Activated T-helper 1 cell treated with Interleukin-2 at 50 U/mL for 16 hours (primary cell): ENCODE measurements around the gene SPINDOC.
A peak's percentile ranks its signal among the peaks of the same experiment; 100 is the strongest.

ENCODE experiments used
- DNase-seq: peaks from one replicate; pipeline ENCODE4 v3.0.0-alpha.2; 2020; ENCODE audit warnings: low read depth

The SPINDOC gene

DNA sequence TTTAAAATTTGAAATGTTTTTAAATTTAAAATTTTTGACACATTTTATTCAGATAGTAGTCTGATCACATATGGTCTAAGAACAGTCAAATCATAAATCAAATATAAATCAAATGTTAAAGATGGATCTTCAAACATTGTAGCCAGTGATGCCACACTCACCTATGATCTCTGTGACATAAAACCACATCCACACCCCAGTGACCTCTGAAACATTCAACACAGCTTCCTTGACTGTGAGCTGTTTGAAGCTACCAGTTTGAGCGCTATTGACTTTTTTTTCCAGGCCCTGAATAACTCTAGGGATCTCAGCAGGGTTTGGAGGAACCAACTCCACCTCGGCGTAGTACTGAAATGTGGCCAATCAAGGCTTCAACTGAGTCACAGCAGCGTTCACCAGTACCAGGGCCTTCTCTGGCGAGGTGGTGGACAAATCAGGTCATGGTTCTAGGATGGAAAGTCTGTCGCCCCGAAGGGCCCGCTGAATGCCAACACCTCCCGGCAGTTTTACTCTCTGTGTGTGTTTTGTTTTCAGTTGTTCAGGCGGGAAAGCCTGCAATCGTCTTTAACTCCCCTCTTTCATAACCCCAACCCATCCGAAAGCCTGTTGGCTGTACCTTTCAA, 21.4 kb downstream of the SPINDOC start:
- no peak for DNase-seq

DNA sequence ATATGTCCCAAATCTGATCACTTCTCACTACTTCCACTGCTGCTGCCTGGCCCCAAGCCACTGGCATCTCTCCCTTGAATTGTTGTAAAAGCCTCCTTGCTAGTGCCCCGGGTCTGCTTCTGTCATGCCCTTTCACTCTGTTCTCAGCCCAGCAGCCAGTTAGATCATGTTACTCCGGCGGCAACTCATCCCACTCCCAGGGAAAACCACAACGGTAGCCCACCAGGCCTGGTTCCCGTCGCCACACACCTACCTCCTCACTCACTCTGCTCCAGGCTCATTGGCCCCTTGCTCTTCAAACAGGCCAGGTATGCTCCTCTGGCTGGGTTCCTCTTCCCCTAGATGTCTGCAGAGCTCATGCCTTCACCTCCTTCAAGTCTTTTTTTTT, 21.9 kb downstream of the SPINDOC start:
- no peak for DNase-seq

DNA sequence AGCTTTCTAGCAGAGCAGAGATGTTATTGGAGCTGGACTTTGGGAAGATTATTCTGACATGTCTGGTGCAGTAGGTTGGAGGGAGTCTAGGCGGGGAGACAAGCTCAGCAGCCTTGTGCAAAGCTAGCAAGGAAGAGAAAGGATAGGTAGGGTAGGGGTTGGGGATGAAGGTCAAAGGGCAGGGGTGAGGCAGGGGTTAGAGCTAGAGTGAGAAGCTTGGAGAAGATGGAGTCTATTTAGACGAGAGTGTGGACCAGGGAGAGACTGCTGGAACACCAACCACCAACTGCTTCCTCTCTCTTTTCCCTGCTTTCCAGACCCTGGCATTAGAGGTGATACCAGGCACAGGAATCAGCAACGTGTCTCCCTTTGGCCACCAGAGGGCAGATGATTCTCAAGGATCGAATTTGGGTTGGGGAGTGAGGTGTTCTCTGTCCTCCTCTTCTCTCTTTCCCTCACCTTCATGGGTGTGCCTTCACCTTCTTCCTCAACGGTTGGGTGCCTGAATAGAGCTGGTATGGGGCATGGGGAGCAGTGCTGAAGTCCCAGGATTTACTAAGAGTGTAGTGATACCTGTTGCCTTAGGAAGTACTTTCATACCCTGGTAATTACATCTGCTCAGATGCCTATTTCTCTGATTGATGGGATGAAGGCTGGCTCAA, 23.9 kb downstream of the SPINDOC start:
- peak; percentile 59 for DNase-seq

DNA sequence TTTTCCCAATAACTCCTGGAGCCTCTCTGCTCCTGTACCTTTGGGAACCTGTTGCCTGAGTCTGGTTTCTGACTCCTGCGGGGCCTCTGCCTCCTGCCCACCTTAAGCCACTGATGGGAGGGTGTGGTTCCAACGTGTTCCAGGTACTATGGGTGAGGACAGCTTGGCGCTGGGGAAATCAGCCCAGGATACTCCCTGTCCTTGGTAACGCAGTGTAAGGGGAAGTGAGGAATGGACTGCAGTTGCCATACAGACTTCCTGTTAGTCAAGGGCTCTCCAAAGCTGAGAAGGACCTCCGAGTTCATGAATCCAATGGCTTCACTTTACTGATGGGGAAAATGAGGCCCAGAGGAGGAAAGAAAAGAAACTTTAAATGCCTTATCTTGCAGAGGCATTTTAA, 24.5 kb downstream of the SPINDOC start:
- DNase-seq: no peak

DNA sequence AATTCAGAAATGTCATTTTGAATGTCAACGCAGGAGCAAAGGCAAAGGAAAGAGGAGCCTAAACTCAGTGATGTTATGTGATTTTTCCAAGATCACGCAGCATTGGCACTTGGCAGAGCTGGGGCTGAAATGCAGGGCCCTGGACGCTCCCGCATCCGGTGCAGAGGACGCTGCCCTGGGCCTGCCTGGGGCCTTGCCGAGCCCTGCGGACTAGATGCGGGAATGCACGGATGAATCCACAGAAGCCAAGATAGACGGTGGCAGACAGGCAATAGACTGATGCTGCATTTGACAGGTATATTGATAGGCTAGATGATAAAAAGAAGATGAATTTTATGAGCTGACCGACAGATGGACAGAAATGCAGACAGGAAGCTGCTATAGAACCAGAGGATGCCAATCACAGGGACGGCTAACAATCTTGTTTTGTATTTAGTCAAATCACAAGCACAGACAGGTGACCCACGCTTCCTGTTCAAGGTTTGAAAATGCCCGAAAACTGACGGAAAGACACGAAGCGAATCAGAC, 25.0 kb downstream of the SPINDOC start:
- no peak for DNase-seq

GRCh38 chr11:63838678-63839507, 25.6 kb downstream of the SPINDOC start, which contains the start of gene MARK2:
Gene MARK2, plus strand, starts transcription at chr11:63839110. Its CDS starts 397 bp downstream, at chr11:63839507.
- peak; percentile 100 for DNase-seq

DNA sequence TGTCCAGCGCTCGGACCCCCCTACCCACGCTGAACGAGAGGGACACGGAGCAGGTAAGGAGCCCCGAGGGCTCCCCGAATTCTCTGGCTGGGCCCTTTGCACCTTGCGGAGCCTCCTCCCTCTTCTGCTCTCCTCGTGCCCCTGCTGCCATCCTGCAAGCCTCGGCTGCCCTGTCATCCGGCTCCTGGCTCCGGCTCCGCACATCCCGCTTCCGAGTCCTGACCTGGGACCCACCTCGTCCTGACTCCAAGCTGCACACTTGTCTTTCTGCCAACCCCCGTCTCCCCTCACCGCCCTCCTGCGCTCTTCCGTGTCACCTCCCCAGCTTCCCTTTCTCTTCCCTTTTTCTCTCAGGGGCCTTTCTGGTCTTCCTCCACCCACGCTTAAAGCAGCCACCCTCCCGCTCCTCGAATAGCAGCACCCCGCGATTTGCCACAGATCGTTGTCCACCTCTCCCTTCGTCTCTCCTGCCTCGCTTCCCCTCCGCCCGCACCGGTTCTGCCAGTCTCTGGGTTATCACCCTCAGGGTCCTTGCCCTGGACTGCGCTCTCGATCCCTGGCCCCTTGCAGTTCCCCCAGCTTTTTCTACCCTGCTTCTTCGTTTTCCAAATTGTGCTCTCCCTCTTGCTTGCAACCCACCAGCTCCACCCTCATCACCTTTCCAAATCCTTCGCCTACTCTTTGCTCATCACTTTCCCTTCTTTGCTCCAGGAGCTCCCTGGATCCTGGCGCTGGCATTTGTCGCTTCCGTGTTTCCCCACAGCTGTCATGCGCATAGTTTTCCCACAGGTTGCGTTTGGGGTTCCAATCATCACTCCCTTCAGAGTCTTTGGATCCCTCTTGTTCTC, 26.5 kb downstream of the SPINDOC start:
- no peak for DNase-seq

DNA sequence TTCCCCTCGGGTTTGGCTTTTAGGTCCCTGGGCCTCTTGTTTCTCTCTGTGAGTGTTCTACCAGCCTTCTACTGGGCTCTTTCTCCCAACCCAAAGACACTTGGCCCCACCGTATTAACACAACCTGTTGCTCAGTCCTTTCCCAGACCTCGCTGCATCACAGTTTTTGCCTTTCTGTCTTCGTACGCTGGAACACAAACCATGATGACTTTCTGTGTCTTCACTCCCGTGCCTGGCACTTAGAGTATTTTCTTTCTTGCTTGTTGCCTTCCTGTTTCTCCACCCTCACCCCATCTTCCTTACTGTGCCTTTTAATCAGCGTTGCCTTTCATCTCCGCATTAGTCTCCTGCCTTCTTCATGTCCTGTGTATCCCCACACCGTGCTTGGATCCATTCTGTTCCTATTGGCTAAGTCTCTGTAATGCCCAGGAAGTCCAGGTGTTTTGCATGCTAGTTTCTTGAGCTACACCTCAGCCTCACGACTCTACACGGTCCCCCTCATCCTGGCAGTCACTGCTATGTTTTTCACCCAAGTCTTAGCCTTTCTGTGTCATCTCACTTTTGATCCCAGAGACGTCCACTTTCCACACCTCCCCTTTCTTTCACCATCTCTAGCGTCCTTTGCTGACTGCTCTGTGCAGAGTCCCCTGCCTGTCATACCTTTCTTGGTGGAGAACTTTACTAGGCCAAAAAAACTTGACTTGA, 27.3 kb downstream of the SPINDOC start:
- no peak for DNase-seq

- DNase-seq: no peak
Measured at GRCh38 chr11:63841554-63841953, 28.3 kb downstream of the SPINDOC start.

DNA sequence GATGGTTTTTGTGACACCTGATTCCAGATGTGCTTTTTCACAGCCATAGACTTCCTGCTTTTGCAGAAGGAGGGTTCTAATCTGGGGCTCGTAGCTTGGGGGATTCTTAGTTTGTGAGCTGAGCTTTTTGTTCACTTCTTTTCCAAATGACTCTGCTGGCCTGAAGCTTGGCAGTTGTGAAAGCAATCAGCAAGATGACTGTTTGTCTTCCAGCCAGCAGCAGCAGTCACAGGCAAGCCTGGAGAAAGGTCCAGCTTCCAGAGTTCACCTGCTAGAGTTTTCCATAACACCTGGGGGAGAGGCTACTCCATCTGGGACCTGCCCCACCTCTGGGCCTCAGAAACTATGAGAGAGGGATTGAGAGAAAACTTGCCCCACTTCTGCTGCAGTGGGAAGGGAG, 29.8 kb downstream of the SPINDOC start:
- no peak for DNase-seq

DNA sequence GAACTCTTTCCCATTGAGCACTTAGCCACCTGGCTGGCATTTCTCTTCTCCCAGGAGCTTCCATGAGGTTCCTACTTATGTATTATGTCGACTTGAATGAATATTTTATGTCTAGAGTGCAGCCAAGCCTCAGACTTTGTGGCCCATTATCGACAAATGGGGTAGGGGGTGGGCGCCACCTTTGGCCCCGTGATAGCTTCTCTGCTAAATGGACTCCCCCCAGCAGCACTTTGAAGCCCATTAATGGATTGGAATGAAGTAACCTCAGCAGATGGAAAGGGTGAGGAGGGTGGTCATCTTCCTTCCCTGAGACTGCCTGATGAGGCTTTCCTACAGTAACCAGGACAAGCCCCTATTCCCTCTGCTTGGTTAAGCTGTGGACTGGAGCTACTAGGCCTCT, 31.6 kb downstream of the SPINDOC start:
- DNase-seq: no peak

GRCh38 chr11:63845303-63845702, 32.0 kb downstream of the SPINDOC start:
- no peak for DNase-seq

- DNase-seq: no peak
Measured at GRCh38 chr11:63845911-63846310, 32.7 kb downstream of the SPINDOC start.

GRCh38 chr11:63846897-63847296, 33.6 kb downstream of the SPINDOC start:
- DNase-seq: no peak

GRCh38 chr11:63847363-63847762, 34.1 kb downstream of the SPINDOC start:
- DNase-seq: no peak

DNA sequence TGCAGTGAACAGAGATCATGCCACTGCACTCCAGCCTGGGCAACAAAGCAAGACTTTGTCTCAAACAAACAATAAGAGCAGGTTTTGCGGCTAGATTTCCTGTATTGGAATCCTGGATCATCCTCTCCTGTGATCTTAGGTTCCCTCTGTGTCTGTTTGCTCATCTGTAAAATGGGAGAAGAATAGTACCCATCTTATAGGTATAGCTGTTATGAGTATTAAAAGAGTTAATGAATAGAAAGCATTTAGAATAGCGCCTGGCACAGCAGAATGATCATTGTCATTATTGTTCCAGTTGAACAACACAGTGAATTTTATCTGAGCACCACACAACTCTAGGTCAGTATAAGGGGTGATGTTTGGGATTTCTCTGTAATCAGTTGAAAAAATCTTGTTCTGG, 36.4 kb downstream of the SPINDOC start:
- no peak for DNase-seq

DNA sequence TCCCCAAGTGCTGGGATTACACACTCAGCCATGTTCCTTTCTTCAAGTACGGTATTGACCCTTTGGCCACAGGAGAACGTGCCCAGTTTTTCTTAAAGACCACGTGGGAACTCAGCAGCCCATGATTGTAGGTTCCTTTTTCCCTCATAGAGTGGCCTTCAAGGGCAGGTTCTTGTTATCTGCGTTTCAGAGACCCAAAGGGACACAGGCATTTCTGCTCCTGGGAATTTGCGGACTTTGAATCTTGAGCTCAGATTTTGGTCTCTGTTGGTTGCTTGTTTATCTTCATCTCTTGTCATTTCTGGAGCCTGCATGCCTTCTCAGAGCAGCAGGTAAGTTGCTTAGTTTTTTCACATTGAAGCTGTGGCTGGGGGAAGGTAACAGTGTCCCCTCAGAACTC, 37.7 kb downstream of the SPINDOC start:
- no peak for DNase-seq

GRCh38 chr11:63851364-63851763, 38.1 kb downstream of the SPINDOC start:
- no peak for DNase-seq

DNA sequence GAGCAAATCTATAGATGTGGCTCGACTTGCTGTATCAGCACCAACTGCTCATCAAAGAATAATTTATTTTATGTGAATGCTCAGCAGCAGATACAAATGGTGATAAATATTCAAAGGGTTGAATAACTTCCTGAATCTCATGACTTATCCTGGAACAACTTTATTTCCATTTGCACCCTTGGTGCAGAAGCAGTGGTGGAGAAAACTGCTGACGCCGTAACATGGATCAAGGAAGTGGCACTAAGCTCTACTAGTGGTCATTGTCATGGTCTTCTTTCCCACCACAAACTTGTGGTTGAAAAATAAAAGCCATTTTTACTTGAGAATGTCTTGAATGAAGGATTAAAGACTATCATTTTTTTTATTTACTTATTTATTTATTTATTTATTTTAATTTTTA, 40.2 kb downstream of the SPINDOC start:
- no peak for DNase-seq

- DNase-seq: no peak
Measured at GRCh38 chr11:63854696-63855095, 41.4 kb downstream of the SPINDOC start.

DNA sequence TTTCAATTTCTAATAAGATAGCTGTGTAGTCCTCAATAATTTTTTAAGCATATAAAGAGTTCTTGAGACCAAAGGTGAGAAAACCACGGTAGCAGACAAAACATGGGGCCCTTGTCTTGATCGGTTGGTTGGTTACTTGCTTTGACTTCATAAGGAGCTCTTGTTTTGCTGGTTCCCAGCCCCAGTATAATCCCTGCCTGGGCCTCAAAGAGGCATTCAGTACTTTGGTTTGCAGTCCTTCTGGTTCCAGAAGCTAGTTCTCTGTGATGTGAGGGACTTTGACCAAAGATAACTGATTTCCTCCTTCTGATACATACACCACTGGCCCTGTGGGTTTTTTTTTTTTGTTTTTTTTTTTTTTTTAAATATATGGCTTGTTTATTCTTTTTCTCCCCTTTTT, 42.7 kb downstream of the SPINDOC start:
- no peak for DNase-seq
